ENCODE results near the gene CLEC9A.

GRCh38 chr12:10072131-10072530 lies 41.6 kb downstream of the CLEC9A start:
- TF ChIP-seq, protein P1, sequence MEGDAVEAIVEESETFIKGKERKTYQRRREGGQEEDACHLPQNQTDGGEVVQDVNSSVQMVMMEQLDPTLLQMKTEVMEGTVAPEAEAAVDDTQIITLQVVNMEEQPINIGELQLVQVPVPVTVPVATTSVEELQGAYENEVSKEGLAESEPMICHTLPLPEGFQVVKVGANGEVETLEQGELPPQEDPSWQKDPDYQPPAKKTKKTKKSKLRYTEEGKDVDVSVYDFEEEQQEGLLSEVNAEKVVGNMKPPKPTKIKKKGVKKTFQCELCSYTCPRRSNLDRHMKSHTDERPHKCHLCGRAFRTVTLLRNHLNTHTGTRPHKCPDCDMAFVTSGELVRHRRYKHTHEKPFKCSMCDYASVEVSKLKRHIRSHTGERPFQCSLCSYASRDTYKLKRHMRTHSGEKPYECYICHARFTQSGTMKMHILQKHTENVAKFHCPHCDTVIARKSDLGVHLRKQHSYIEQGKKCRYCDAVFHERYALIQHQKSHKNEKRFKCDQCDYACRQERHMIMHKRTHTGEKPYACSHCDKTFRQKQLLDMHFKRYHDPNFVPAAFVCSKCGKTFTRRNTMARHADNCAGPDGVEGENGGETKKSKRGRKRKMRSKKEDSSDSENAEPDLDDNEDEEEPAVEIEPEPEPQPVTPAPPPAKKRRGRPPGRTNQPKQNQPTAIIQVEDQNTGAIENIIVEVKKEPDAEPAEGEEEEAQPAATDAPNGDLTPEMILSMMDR (conservative IDR thresholded peaks at IDR 0.05 in 1 of 2, IDR thresholded peaks at IDR 0.05 in 1 of 2; ENCODE audit: extremely low read depth in 1 of 2, insufficient read depth in 1 of 2, low read depth in 1 of 2, low read length in 2 of 2) = no peak
- no peak for TF ChIP-seq EZH2 (IDR thresholded peaks at IDR 0.05; ENCODE audit: borderline replicate concordance, low read length)

Data from mammary epithelial cell (primary cell).